Measurements from ENCODE around the gene OCIAD1. TPM values are rescaled to one million over a fixed set of nuclear protein-coding genes. Genes with fewer than 3 reads are reported as not detected.

Gene OCIAD1
- total and polyA plus RNA-seq, 10 of the 15 experiments (the other 5 are each of a cell fraction or from before 2014, with no cell fraction given) = 89.1 to 196 (median 136) TPM

GRCh38 chr4:48904101-48904500 is 73.2 kb downstream of the OCIAD1 start:
- H2AFZ ChIP-seq (ENCODE audit: control insufficient read depth, low read depth, low read length) = no peak overlapping the region
- no peak for ATAC-seq
- TF ChIP-seq KDM1A (IDR thresholded peaks at IDR 0.05; ENCODE audit: borderline replicate concordance) = no peak
- TF ChIP-seq RBBP5 (conservative IDR thresholded peaks at IDR 0.05) = no peak
- no peak for TF ChIP-seq PML (IDR thresholded peaks at IDR 0.05; ENCODE audit: low read length)
- TF ChIP-seq CHD1 (IDR thresholded peaks at IDR 0.05; ENCODE audit: low read depth, low read length) = no peak
- TF ChIP-seq USF1 (IDR thresholded peaks at IDR 0.05; ENCODE audit: borderline replicate concordance, extremely low read length, insufficient read depth, low read depth, low read length) = no peak
- TF ChIP-seq CREM (IDR thresholded peaks at IDR 0.05; ENCODE audit: low read depth) = no peak
- TF ChIP-seq ETV6 (conservative IDR thresholded peaks at IDR 0.05 in 1 of 2, IDR thresholded peaks at IDR 0.05 in 1 of 2; ENCODE audit: borderline replicate concordance in 1 of 2, low read depth in 1 of 2) = no peak
- TF ChIP-seq ZNF592 (IDR thresholded peaks at IDR 0.05) = no peak
- no peak for TF ChIP-seq TCF3 (IDR thresholded peaks at IDR 0.05; ENCODE audit: borderline replicate concordance, insufficient read depth, low read depth, low read length)
- no peak for TF ChIP-seq KLF5 (IDR thresholded peaks at IDR 0.05; ENCODE audit: partially characterized antibody)
- no peak for TF ChIP-seq MTA2 (IDR thresholded peaks at IDR 0.05; ENCODE audit: low read depth)
- no peak for TF ChIP-seq CHD2 (IDR thresholded peaks at IDR 0.05; ENCODE audit: borderline replicate concordance, low read depth, low read length)
- no peak for TF ChIP-seq YBX1 (IDR thresholded peaks at IDR 0.05)
- TF ChIP-seq POU2F2 (IDR thresholded peaks at IDR 0.05; ENCODE audit: borderline replicate concordance, low read depth, low read length) = no peak
- TF ChIP-seq NBN (IDR thresholded peaks at IDR 0.05) = no peak
- intact Hi-C loops (cut with micrococcal nuclease; ENCODE audit: unreplicated experiment) = no loop called here
- ChIA-PET POLR2A (interaction anchor here (0.7 kb wide), 1 partner anchor 287 kb away, joined by 3 read pairs; no protein-coding TSS in a partner anchor), SMC1A (ENCODE audit: uncharacterized antibody, unreplicated experiment) (interaction anchor here (0.9 kb wide), 1 partner anchor 49 kb away, joined by 3 read pairs; no protein-coding TSS in a partner anchor), CTCF (interaction anchor here (3.8 kb wide), 1 partner anchor 325 kb away, joined by 23 read pairs; no protein-coding TSS in a partner anchor), RAD21 (ENCODE audit: unreplicated experiment) (no interaction called here)
- 0 out of 2 replicates have a peak, but pooled peaks cover 4% of the 10 kb centered on the region for H3K4me1 ChIP-seq (ENCODE audit: control insufficient read depth, insufficient read depth, low read length)
- FAIRE-seq = no peak
- no peak overlapping the region for H3K4me2 ChIP-seq (ENCODE audit: control insufficient read depth, insufficient read depth)
- no peak overlapping the region for H3K4me3 ChIP-seq
- no peak for DNase-seq (ENCODE audit: low read depth, low spot score)
- H3K27me3 ChIP-seq (replicated peaks in 1 of 2; ENCODE audit: control insufficient read depth in 2 of 2, insufficient read depth in 2 of 2, low read length in 1 of 2) = no peaks in the 10 kb centered on the region
- peaks cover 5% of the 10 kb centered on the region for H3K79me2 ChIP-seq (ENCODE audit: control insufficient read depth, insufficient read depth, low read length)
- WGBS (ENCODE audit: insufficient coverage, insufficient replicate concordance, low lambda C conversion rate, missing lambda C conversion rate) = 95% methylated on average over 4 of the region's 4 CpGs
- H3K27ac ChIP-seq (ENCODE audit: control insufficient read depth, insufficient read depth) = no peak overlapping the region
- peaks cover 0 to 9% of the 10 kb centered on the region in 2 experiments; a peak in 1 of 4 replicates for H3K36me3 ChIP-seq (ENCODE audit: control insufficient read depth in 2 of 2, insufficient read depth in 2 of 2, low read length in 1 of 2)
- in situ Hi-C loops (cut with MboI) = no loop called here
- no peak overlapping the region for H3K9ac ChIP-seq (ENCODE audit: control insufficient read depth, insufficient read depth, low read length)
- no peaks in the 10 kb centered on the region for H3K9me3 ChIP-seq (replicated peaks; ENCODE audit: control insufficient read depth, insufficient read depth, low read length)
- no peaks in the 10 kb centered on the region for H4K20me1 ChIP-seq (ENCODE audit: control insufficient read depth, insufficient read depth)
- BruUV-seq (replicated peaks) = no TSS peak

Measured in GM12878 (cell line).